WTC11 (cell line): ENCODE measurements around the gene DGKH.

Experiments used
- CREM ChIP-seq: sonication (generic); formaldehyde crosslinking; IDR thresholded peaks from 2 replicates; pipeline ENCODE4 v1.8.1; 2022; ENCODE audit warnings: mild to moderate bottlenecking, missing genetic modification reagents, moderate library complexity
- FOXP1 ChIP-seq: sonication (generic); formaldehyde crosslinking; IDR thresholded peaks from 2 replicates; pipeline ENCODE4 v1.8.0; 2022; ENCODE audit warnings: missing genetic modification reagents, mild to moderate bottlenecking, moderate library complexity, borderline replicate concordance
- TP53 ChIP-seq: sonication (generic); formaldehyde crosslinking; IDR thresholded peaks from 2 replicates; pipeline ENCODE4 v1.8.1; 2023; ENCODE audit warnings: mild to moderate bottlenecking, missing genetic modification reagents
- TF ChIP-seq, protein P1 (sequence below): fragments of 200-600 bp; IDR thresholded peaks from 2 replicates; pipeline ENCODE4 v1.8.0; 2022; ENCODE audit warnings: antibody characterized with exemption

- no peak for TF ChIP-seq TP53 (CRISPR knock-in tag)
- 0 out of 2 replicates have a peak, but pooled peaks have one; percentile 34 for TF ChIP-seq CREM (CRISPR knock-in tag)
- TF ChIP-seq, protein P1, sequence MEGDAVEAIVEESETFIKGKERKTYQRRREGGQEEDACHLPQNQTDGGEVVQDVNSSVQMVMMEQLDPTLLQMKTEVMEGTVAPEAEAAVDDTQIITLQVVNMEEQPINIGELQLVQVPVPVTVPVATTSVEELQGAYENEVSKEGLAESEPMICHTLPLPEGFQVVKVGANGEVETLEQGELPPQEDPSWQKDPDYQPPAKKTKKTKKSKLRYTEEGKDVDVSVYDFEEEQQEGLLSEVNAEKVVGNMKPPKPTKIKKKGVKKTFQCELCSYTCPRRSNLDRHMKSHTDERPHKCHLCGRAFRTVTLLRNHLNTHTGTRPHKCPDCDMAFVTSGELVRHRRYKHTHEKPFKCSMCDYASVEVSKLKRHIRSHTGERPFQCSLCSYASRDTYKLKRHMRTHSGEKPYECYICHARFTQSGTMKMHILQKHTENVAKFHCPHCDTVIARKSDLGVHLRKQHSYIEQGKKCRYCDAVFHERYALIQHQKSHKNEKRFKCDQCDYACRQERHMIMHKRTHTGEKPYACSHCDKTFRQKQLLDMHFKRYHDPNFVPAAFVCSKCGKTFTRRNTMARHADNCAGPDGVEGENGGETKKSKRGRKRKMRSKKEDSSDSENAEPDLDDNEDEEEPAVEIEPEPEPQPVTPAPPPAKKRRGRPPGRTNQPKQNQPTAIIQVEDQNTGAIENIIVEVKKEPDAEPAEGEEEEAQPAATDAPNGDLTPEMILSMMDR, result no peak
- no peak for TF ChIP-seq FOXP1 (CRISPR knock-in tag)
These were observed 986 bp downstream of the DGKH start for GRCh38 chr13:42049454-42049813.
